Tibial artery (tissue), 4 donors: ENCODE data around the gene TIMM21.

Experiments used
- DNase-seq, 2 donors: peaks; one replicate each; pipeline ENCODE4 v3.0.0-alpha.2; 2019
- H3K27ac ChIP-seq, 2 donors: fragments of 200-600 bp; sonication (generic) in 1 of 2; 1 replicate in 1 of 2; 2 replicates in 1 of 2; pipeline ENCODE4 v1.5.1; 2018 to 2019; ENCODE audit warnings: mild to moderate bottlenecking in 1 of 2
- H3K27me3 ChIP-seq, 2 donors: fragments of 200-600 bp; sonication (generic) in 1 of 2; one replicate each; pipeline versions ENCODE4 v1.5.1 to v1.6.0; 2016 to 2019
- H3K36me3 ChIP-seq, 3 donors: fragments of 200-600 bp; sonication (generic) in 2 of 3; one replicate each; pipeline ENCODE4 v1.5.1; 2016 to 2019; ENCODE audit warnings: mild to moderate bottlenecking in 2 of 3
- H3K4me1 ChIP-seq, 4 donors: fragments of 200-600 bp; sonication (generic) in 2 of 4; 1 replicate in 3 of 4; 2 replicates in 1 of 4; pipeline ENCODE4 v1.5.1; 2016 to 2019
- H3K4me3 ChIP-seq, 2 donors: fragments of 200-600 bp; sonication (generic) in 1 of 2; 1 replicate in 1 of 2; 2 replicates in 1 of 2; pipeline ENCODE4 v1.5.1; 2018 to 2019; ENCODE audit warnings: mild to moderate bottlenecking in 2 of 2
- H3K9me3 ChIP-seq, 3 donors: fragments of 200-600 bp; sonication (generic) in 1 of 3; one replicate each; pipeline ENCODE4 v1.5.1; 2016 to 2019
- CTCF ChIP-seq, 2 experiments: fragments of 200-600 bp in 1 of 2; fragments of 450-650 bp in 1 of 2; IDR thresholded peaks; one replicate each; pipeline ENCODE4 v1.5.1; 2017 to 2019; ENCODE audit warnings: antibody characterized with exemption in 2 of 2, mild to moderate bottlenecking in 1 of 2, moderate library complexity in 1 of 2
- intact Hi-C: fragments of 100-400 bp; cut with DNase I; formaldehyde crosslinking; loops from one replicate; pipeline ENCODE4 v1.15.0; 2023; ENCODE audit warnings: low total_unique reads

TIMM21 gene

DNA sequence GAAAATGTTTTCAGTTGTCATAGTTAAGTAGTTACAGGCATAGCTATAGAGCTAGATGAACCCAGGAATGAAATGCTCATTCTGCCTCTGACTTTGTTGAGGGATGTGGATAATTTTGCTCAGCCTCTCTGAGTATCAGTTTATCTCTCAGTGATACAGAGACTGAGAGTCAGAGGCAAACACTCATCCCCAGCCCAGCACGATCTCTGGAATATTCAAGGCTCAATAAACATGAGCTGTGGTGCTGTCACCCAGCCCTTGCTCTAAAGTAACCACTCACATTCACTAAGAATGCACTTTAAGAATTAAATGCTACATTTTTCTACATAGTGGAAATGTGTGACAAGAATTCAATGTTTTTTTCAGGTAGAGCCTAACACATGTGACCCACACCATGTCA, 30.6 kb downstream of the TIMM21 start:
- no peak for DNase-seq
- intact Hi-C loops, result no loop called here
- no peak for TF ChIP-seq CTCF (IDR thresholded peaks at IDR 0.05)
- Histone ChIP-seq H3K36me3 (no peaks in the 10 kb centered on the region), H3K27ac (no peak overlapping the region), H3K27me3 (peaks cover 0 to 6% of the 10 kb centered on the region in 2 donors), H3K4me1 (no peaks in the 10 kb centered on the region), H3K4me3 (no peak overlapping the region), H3K9me3 (no peaks in the 10 kb centered on the region)

DNA sequence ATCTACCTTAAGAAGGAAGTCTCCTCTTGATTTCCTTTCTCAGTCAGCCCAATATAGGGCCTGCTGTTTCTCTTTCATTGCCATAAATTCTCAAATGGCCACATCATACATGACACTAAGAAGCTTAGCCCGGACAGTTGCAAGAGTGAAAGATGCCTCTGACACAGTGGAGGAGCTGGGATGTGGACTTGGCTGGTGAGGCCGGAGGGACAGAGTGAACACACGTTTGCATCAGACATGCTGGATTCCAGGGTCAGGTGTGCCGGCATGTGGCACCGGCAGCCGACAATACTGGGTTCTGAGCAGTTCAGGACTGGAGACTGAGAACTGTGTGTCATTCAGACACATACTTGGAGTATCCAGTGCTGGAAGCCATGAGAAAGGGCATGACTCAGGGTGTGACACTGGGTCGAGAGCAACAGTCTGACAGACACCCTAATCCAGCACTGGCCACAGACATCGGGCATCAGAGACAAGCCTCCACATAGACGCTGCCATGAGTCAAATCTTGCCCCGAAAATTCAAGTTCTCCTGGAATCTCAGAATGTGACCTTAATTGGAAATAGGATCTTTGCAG, 31.4 kb downstream of the TIMM21 start:
- no peak overlapping the region for H3K27ac ChIP-seq
- no peaks in the 10 kb centered on the region for H3K9me3 ChIP-seq
- H3K36me3 ChIP-seq, result no peaks in the 10 kb centered on the region
- H3K4me3 ChIP-seq, result no peak overlapping the region
- TF ChIP-seq CTCF (IDR thresholded peaks at IDR 0.05), result no peak
- intact Hi-C loops, result no loop called here
- H3K4me1 ChIP-seq, result no peaks in the 10 kb centered on the region
- DNase-seq, result no peak
- peaks cover 0 to 10% of the 10 kb centered on the region in 2 donors for H3K27me3 ChIP-seq

DNA sequence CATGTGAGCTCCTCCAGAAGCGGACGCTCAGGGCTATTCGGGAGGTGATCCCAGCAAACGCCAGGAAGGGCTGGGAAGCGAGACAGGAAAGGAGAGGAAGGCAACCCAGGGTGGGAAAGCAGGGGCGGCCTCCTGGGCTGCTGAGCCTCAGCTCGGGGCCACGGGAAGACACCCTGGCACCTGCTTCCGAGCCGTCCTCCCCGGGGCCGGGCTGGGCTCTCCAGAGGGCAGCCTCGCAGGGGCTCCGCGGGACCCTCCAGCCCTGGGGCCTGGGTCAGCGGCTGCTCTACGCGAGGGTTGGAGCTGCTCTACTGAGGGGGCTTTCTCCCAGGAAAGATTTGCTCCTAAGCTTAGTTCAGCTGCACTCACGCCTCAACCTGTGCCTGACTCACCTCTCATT, 34.0 kb downstream of the TIMM21 start:
- Histone ChIP-seq H3K27me3 (peaks cover 0 to 12% of the 10 kb centered on the region in 2 donors), H3K9me3 (no peaks in the 10 kb centered on the region), H3K4me3 (no peak overlapping the region), H3K4me1 (no peaks in the 10 kb centered on the region), H3K27ac (no peak overlapping the region), H3K36me3 (no peaks in the 10 kb centered on the region)
- intact Hi-C loops, result no loop called here
- DNase-seq, result no peak
- TF ChIP-seq CTCF (IDR thresholded peaks at IDR 0.05), result no peak

- TF ChIP-seq CTCF (IDR thresholded peaks at IDR 0.05), result no peak
- H3K9me3 ChIP-seq, result no peaks in the 10 kb centered on the region
- peaks cover 0 to 12% of the 10 kb centered on the region in 2 donors for H3K27me3 ChIP-seq
- no peak for DNase-seq
- H3K36me3 ChIP-seq, result no peaks in the 10 kb centered on the region
- intact Hi-C loops, result no loop called here
- H3K27ac ChIP-seq, result no peak overlapping the region
- H3K4me3 ChIP-seq, result no peak overlapping the region
- H3K4me1 ChIP-seq, result no peaks in the 10 kb centered on the region
Observed at GRCh38 chr18:74183130-74183529, 34.8 kb downstream of the TIMM21 start.

DNA sequence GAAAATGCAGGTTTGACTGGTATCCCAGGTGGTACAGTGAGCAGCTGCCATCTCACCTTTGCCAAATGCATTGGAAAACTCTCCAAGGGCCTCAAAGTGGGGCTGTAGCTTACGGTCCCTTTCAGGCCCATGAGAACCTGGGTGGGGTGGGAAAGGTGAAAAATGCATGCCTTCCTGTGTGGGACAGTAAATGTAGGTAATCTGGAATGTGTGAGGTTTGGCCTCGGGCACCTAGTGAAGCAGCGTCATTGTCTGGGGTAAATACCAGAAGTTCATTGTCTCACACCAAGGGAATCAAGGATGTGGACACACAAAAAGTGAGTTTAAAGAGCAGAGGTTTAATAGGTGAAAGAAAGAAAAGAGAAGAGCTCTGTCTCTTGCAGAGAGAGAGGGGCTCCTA, 36.6 kb downstream of the TIMM21 start:
- H3K36me3 ChIP-seq, result no peaks in the 10 kb centered on the region
- no peaks in the 10 kb centered on the region for H3K4me1 ChIP-seq
- no peak for TF ChIP-seq CTCF (IDR thresholded peaks at IDR 0.05)
- no peaks in the 10 kb centered on the region for H3K9me3 ChIP-seq
- H3K27me3 ChIP-seq, result peaks cover 0 to 12% of the 10 kb centered on the region in 2 donors
- H3K27ac ChIP-seq, result no peak overlapping the region
- no peak overlapping the region for H3K4me3 ChIP-seq
- intact Hi-C loops, result no loop called here
- DNase-seq, result no peak

DNA sequence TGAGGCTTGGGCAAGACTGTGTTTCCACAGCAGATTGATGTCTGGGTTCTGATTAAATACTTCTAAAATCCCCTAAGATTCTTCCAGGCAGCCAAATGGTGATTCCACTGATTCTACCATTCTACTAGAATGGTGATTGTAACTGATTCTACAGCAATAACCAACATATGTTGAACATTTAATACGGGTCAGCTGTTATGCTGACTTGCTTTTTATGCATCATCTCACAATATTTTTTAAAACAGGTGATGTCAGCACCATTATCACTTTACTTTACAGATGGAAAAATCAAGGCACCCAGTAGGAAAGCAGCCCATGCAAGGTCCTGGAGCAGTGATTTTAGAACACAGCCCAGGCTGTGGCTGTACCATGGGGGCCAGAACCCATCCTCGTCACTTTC, 37.5 kb downstream of the TIMM21 start:
- no peak for DNase-seq
- peaks cover 0 to 14% of the 10 kb centered on the region in 2 donors for H3K27me3 ChIP-seq
- TF ChIP-seq CTCF (IDR thresholded peaks at IDR 0.05), result no peak
- H3K27ac ChIP-seq, result no peak overlapping the region
- H3K4me1 ChIP-seq, result no peaks in the 10 kb centered on the region
- H3K4me3 ChIP-seq, result no peak overlapping the region
- no peaks in the 10 kb centered on the region for H3K9me3 ChIP-seq
- no peaks in the 10 kb centered on the region for H3K36me3 ChIP-seq
- intact Hi-C loops, result no loop called here
